CD14-positive monocyte (primary cell): ENCODE data around the gene RBBP6. TPM values are rescaled to one million over a fixed set of nuclear protein-coding genes. Genes with fewer than 3 reads are reported as not detected.
"Not testable (repeated sequence)": the region's sequence is repeated elsewhere in the genome, so short reads cannot be mapped to it uniquely, and the experiment has no call there.

Experiments used
- DNase-seq, 3 donors: peaks; one replicate each; pipeline ENCODE4 v3.0.0-alpha.2; 2011 to 2022
- H2AFZ ChIP-seq: 2 replicates; pipeline ENCODE4 v1.6.0; 2012; ENCODE audit warnings: mild to moderate bottlenecking, low read depth, low read length, inconsistent platforms; ENCODE audit not compliant: insufficient read depth, poor library complexity, severe bottlenecking
- H3K27ac ChIP-seq, 2 donors: 1 replicate in 1 of 2; 2 replicates in 1 of 2; pipeline ENCODE4 v1.5.1; 2012 to 2013; ENCODE audit warnings: low read length in 2 of 2, control low read depth in 1 of 2, inconsistent platforms in 1 of 2, low read depth in 1 of 2, mild to moderate bottlenecking in 1 of 2
- H3K27me3 ChIP-seq, 2 donors: one replicate each; pipeline versions ENCODE4 v1.6.0 to v1.6.1; 2011 to 2013; ENCODE audit warnings: low read length in 2 of 2; ENCODE audit not compliant: control insufficient read depth in 2 of 2, insufficient read depth in 2 of 2
- H3K36me3 ChIP-seq, 2 donors: replicated peaks in 1 of 2; 1 replicate in 1 of 2; 2 replicates in 1 of 2; pipeline versions ENCODE4 v1.5.1 to v1.6.1; 2012 to 2013; ENCODE audit warnings: low read length in 2 of 2, control low read depth in 1 of 2, inconsistent platforms in 1 of 2, mild to moderate bottlenecking in 1 of 2; ENCODE audit not compliant: insufficient read depth in 2 of 2, control insufficient read depth in 1 of 2
- H3K4me1 ChIP-seq, 2 donors: 1 replicate in 1 of 2; 2 replicates in 1 of 2; pipeline versions ENCODE4 v1.5.1 to v1.6.1; 2012 to 2013; ENCODE audit warnings: low read length in 2 of 2, control low read depth in 1 of 2, inconsistent platforms in 1 of 2, mild to moderate bottlenecking in 1 of 2, moderate library complexity in 1 of 2; ENCODE audit not compliant: insufficient read depth in 2 of 2, control insufficient read depth in 1 of 2
- H3K4me2 ChIP-seq: replicated peaks from 2 replicates; pipeline ENCODE3; 2012; ENCODE audit warnings: low read length, moderate library complexity, mild to moderate bottlenecking; ENCODE audit not compliant: poor library complexity, severe bottlenecking; ENCODE audit errors: extremely low read depth
- H3K4me3 ChIP-seq, 3 experiments: fragments of 200-600 bp in 1 of 3; sonication (generic) in 1 of 3; replicated peaks in 1 of 3; 1 replicate in 2 of 3; 2 replicates in 1 of 3; pipeline ENCODE4 v1.5.1; 2011 to 2013; ENCODE audit warnings: low read length in 3 of 3, mild to moderate bottlenecking in 3 of 3, control low read depth in 2 of 3, low read depth in 2 of 3, inconsistent platforms in 1 of 3, moderate library complexity in 1 of 3
- H3K79me2 ChIP-seq: 2 replicates; pipeline ENCODE4 v1.6.0; 2012; ENCODE audit warnings: mild to moderate bottlenecking, control low read depth, inconsistent platforms, low read length, moderate library complexity; ENCODE audit not compliant: insufficient read depth
- H3K9ac ChIP-seq: 2 replicates; pipeline ENCODE4 v1.6.0; 2017; ENCODE audit warnings: low read length, mild to moderate bottlenecking; ENCODE audit not compliant: insufficient read depth, poor library complexity, severe bottlenecking
- H3K9me3 ChIP-seq, 2 donors: replicated peaks in 1 of 2; 1 replicate in 1 of 2; 2 replicates in 1 of 2; pipeline versions ENCODE4 v1.5.1 to v1.6.1; 2012 to 2013; ENCODE audit warnings: low read length in 2 of 2, control low read depth in 1 of 2; ENCODE audit not compliant: control insufficient read depth in 1 of 2, insufficient read depth in 1 of 2
- H4K20me1 ChIP-seq: 2 replicates; pipeline ENCODE4 v1.6.0; 2012; ENCODE audit warnings: mild to moderate bottlenecking, low read length, control low read depth, moderate library complexity; ENCODE audit not compliant: insufficient read depth
- H3K27ac Mint-ChIP-seq, 7 donors: one replicate each; pipeline ENCODE4 v1.8.0; 2020; ENCODE audit warnings: mild to moderate bottlenecking in 7 of 7, mixed read lengths in 7 of 7, moderate library complexity in 6 of 7, inconsistent platforms in 2 of 7
- H3K27me3 Mint-ChIP-seq, 3 donors: one replicate each; pipeline ENCODE4 v1.8.0; 2021 to 2022; ENCODE audit warnings: low read depth in 3 of 3, mild to moderate bottlenecking in 3 of 3, mixed read lengths in 3 of 3, moderate library complexity in 3 of 3, inconsistent platforms in 1 of 3
- H3K36me3 Mint-ChIP-seq, 2 donors: one replicate each; pipeline ENCODE4 v1.8.0; 2020; ENCODE audit warnings: mixed read lengths in 2 of 2, inconsistent platforms in 1 of 2, mild to moderate bottlenecking in 1 of 2
- H3K4me1 Mint-ChIP-seq: one replicate; pipeline ENCODE4 v1.8.0; 2020; ENCODE audit warnings: mild to moderate bottlenecking, mixed read lengths
- H3K4me3 Mint-ChIP-seq, 2 donors: one replicate each; pipeline ENCODE4 v1.8.0; 2020; ENCODE audit warnings: mild to moderate bottlenecking in 2 of 2, mixed read lengths in 2 of 2, moderate library complexity in 1 of 2
- H3K9me3 Mint-ChIP-seq, 7 donors: one replicate each; pipeline ENCODE4 v1.8.0; 2020 to 2022; ENCODE audit warnings: mixed read lengths in 7 of 7, mild to moderate bottlenecking in 6 of 7, moderate library complexity in 6 of 7, inconsistent platforms in 2 of 7
- WGBS: methylation state at CpG from one replicate; pipeline ENCODE4 v1.1.5; 2013; ENCODE audit warnings: missing lambda C conversion rate; ENCODE audit not compliant: insufficient coverage; 5-methylcytosine and 5-hydroxymethylcytosine counted together
- intact Hi-C, 2 donors: fragments of 100-400 bp; cut with micrococcal nuclease; formaldehyde crosslinking; loops; one replicate each; pipeline versions ENCODE4 v1.15.0 to v1.15.1; 2023
- polyA plus RNA-seq, 3 donors: library from polyadenylated mRNA; depleted of rRNA in 1 of 3; unstranded in 2 of 3; stranded (reverse) in 1 of 3; fragments of 300-500 nt in 2 of 3; fragments of >200 nt in 1 of 3; fragmentation: Illumina TruSeq in 2 of 3; gene quantifications; 1 replicate in 2 of 3; 2 replicates in 1 of 3; pipeline ENCODE4 v1.2.3, GENCODE V29; 2012 to 2021
- TF ChIP-seq, protein P1 (sequence below): fragments of 200-600 bp; IDR thresholded peaks from one replicate; pipeline ENCODE4 v1.8.0; 2022; ENCODE audit warnings: antibody characterized with exemption, mild to moderate bottlenecking

RBBP6 gene
- polyA plus RNA-seq, 3 donors, result 13.2 to 85.2 (median 20.1) TPM

DNA sequence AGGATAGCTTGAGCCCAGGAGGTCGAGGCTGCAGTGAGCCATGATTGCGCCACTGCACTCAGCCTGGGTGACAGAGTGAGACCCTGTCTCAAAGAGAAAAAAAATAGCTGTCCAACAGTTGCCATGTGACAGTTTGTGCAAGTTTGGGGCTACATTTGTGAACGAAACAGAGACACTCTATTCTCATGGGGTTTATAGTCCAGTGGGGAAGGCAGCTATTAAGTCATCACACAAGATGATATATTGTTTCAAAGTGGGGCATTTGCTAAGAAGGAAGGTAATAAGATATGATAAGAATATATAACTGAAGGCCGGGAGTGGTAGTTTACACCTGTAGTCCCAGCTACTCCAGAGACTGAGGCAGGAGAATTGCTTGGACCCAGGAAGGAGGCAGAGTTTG is 73.3 kb downstream of the RBBP6 start:
- Mint-ChIP-seq H3K27ac (no peak overlapping the region), H3K4me1 (peaks cover 3% of the 10 kb centered on the region), H3K4me3 (no peak overlapping the region), H3K36me3 (no peaks in the 10 kb centered on the region), H3K27me3 (peaks cover 38 to 55% (median 40%) of the 10 kb centered on the region in 3 donors), H3K9me3 (peaks cover 0 to 5% (median 2%) of the 10 kb centered on the region in 7 donors)
- no peak overlapping the region for H3K4me2 ChIP-seq
- H3K4me3 ChIP-seq, result no peak overlapping the region
- no peak overlapping the region for H3K9ac ChIP-seq
- no peaks in the 10 kb centered on the region for H3K36me3 ChIP-seq
- peaks cover 19 to 33% of the 10 kb centered on the region in 2 donors for H3K27me3 ChIP-seq
- no peak for DNase-seq
- H3K27ac ChIP-seq, result no peak overlapping the region
- 84% methylated on average over 3 of the region's 4 CpGs for WGBS
- H4K20me1 ChIP-seq, result no peaks in the 10 kb centered on the region
- TF ChIP-seq, protein P1, sequence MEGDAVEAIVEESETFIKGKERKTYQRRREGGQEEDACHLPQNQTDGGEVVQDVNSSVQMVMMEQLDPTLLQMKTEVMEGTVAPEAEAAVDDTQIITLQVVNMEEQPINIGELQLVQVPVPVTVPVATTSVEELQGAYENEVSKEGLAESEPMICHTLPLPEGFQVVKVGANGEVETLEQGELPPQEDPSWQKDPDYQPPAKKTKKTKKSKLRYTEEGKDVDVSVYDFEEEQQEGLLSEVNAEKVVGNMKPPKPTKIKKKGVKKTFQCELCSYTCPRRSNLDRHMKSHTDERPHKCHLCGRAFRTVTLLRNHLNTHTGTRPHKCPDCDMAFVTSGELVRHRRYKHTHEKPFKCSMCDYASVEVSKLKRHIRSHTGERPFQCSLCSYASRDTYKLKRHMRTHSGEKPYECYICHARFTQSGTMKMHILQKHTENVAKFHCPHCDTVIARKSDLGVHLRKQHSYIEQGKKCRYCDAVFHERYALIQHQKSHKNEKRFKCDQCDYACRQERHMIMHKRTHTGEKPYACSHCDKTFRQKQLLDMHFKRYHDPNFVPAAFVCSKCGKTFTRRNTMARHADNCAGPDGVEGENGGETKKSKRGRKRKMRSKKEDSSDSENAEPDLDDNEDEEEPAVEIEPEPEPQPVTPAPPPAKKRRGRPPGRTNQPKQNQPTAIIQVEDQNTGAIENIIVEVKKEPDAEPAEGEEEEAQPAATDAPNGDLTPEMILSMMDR, result no peak
- H3K79me2 ChIP-seq, result no peaks in the 10 kb centered on the region
- no peak overlapping the region for H2AFZ ChIP-seq
- H3K4me1 ChIP-seq, result no peaks in the 10 kb centered on the region
- intact Hi-C loops, result no loop called here
- H3K9me3 ChIP-seq, result no peaks in the 10 kb centered on the region

DNA sequence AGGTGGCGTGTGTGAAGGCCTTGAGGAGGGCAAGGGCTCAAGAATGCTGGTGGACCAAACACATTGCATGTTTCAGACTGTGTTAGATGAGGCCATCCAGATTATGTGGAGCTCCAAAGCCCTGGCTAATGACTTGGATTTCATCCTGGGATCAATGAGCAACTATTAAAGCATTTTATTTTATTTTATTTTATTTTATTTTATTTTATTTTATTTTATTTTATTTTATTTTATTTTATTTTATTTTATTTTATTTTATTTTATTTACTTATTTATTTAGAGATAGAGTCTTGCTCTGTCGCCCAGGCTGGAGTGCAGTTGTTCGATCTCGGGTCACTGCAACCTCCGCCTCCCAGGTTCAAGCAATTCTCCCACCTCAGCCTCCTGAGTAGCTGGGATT is 73.9 kb downstream of the RBBP6 start:
- H3K79me2 ChIP-seq, H3K9ac ChIP-seq, intact Hi-C loops, H3K36me3 Mint-ChIP-seq, H3K27ac ChIP-seq, H3K9me3 ChIP-seq, H3K4me1 ChIP-seq, H3K4me3 Mint-ChIP-seq, H3K9me3 Mint-ChIP-seq, H3K4me1 Mint-ChIP-seq, H3K4me3 ChIP-seq, H4K20me1 ChIP-seq, H3K4me2 ChIP-seq, DNase-seq, H2AFZ ChIP-seq, H3K27ac Mint-ChIP-seq, H3K36me3 ChIP-seq: not testable (repeated sequence)
- 88% methylated on average over 1 of the region's 5 CpGs for WGBS
- H3K27me3 ChIP-seq, result peaks cover 19 to 33% of the 10 kb centered on the region in 2 donors
- peaks cover 32 to 49% (median 36%) of the 10 kb centered on the region in 3 donors for H3K27me3 Mint-ChIP-seq
